GM12874 (cell line): ENCODE measurements around the gene TTC6.

Source experiments
- CTCF ChIP-seq: IDR thresholded peaks from 2 replicates; pipeline ENCODE4 v1.5.1; 2011; ENCODE audit warnings: low read depth, mild to moderate bottlenecking, control low read depth, low read length, moderate library complexity; ENCODE audit not compliant: insufficient read depth

The TTC6 gene

GRCh38 chr14:37587131-37587803 is 8.2 kb upstream of the TTC6 start:
- TF ChIP-seq CTCF: no peak

- no peak for TF ChIP-seq CTCF
Observed at GRCh38 chr14:37587881-37588666, 7.4 kb upstream of the TTC6 start.

- no peak for TF ChIP-seq CTCF
Observed at GRCh38 chr14:37588667-37588955, 6.8 kb upstream of the TTC6 start.

- no peak for TF ChIP-seq CTCF
Observed at GRCh38 chr14:37588956-37589714, 6.3 kb upstream of the TTC6 start.

GRCh38 chr14:37589715-37590427 is 5.6 kb upstream of the TTC6 start:
- TF ChIP-seq CTCF: no peak

GRCh38 chr14:37590428-37591139 is 4.8 kb upstream of the TTC6 start:
- no peak for TF ChIP-seq CTCF
